OCI-LY7 (cell line): Measurements from ENCODE around the gene LCMT2.

Experiments used
- CTCF ChIP-seq: fragments of 200-600 bp; sonication (generic); conservative IDR thresholded peaks from 2 replicates; pipeline ENCODE4 v1.5.1; 2014; ENCODE audit warnings: mild to moderate bottlenecking, antibody characterized with exemption, low read length, moderate library complexity, mixed read lengths
- EZH2phosphoT487 ChIP-seq: fragments of 200-600 bp; sonication (generic); IDR thresholded peaks from 2 replicates; pipeline ENCODE4 v1.6.1; 2018; ENCODE audit warnings: low read depth, borderline replicate concordance, mild to moderate bottlenecking, mixed run types, antibody characterized with exemption, low read length, moderate library complexity, mixed read lengths

GRCh38 chr15:43370975-43371974, 40.9 kb upstream of the LCMT2 start, which contains the start of the genes TUBGCP4 and ZSCAN29:
- TF ChIP-seq CTCF = peak; percentile 82
- TF ChIP-seq EZH2phosphoT487 = no peak
